Kidney capillary endothelial cell (primary cell): ENCODE results near the gene OR4A15.

Experiments
- DNase-seq: peaks from one replicate; pipeline ENCODE4 v3.0.0-alpha.2; 2018; ENCODE audit warnings: low spot score

OR4A15 gene

DNA sequence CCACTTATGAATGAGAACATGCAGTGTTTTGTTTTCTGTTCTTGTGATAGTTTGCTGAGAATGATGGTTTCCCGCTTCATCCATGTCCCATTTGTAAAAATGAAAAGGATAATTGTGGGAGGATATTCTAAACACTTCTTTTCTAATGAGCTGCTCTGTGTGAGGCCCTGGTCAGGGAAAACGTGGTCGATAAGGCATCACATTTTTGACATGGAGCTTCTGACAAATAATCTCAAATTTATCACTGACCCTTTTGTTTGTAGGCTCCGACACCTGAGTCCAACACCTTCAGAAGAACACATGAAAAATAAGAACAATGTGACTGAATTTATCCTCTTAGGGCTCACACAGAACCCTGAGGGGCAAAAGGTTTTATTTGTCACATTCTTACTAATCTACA, at the start of gene OR4A15:
Gene OR4A15 (plus strand): TSS at position 301 of the 400 bp plus-strand sequence. CDS start 0 bp downstream, at position 301.
- no peak for DNase-seq

DNA sequence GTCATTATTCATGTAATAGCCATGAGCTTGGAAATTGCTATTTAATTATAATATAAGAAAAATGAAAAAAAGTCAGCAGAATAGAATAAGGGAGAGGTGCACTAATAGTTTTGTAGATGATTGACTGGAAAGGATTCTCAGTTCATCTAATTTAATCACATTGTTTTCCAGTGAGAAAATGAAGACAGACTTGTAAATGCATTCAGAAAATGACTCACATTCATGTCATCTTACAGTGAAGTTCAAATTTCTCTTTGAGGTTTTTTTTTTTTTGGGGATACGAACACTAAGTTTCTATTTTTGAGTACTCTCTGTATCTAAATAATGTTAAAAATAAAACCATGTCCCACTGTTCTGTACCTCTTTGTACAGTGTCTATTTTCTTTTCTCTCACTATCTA, 43.3 kb upstream of the OR4A15 start:
- no peak for DNase-seq

- no peak for DNase-seq
These were observed 24.9 kb upstream of the OR4A15 start, which contains the start of gene OR4A16 for GRCh38 chr11:55342901-55343300. OR4A16 (plus strand) TSS chr11:55343201; CDS start chr11:55343201, 0 bp downstream.

DNA sequence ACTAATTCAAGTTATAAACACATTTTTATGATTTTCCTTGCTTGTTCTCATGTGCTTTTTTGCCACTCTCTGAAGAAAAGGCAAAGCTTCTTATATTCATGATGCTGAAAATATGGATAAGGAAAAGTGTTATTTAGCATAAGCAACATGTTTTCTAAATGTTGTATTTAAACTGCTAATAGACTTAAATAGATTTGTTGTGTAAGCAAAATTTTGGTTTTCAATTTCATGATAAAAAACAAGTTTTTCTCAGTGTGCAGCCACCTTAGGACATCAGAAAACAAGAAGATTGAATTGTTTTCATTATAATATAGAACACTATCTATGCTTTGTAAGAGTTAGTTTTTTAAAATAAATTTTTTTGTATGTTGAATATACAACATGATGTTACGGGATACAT, 22.5 kb upstream of the OR4A15 start:
- DNase-seq: no peak

DNA sequence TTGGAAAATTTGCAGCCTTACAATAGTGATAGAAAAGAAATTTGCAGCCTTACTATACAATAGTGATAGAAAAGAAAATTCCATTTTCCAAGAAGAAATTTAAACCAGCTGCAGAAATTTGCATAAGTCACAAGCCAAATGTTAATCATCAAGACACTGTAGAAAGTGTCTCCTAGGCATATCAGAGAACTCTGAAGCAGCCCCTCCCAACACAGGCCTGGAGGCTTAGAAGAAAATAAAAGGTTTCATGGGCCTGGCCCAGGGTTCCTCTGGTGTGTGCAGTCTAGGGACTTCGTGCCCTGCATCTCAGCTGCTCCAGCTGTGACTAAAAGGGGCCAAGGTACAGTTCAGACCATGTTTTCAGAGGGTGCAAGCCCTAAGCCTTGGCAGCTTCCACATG, 18.7 kb upstream of the OR4A15 start:
- no peak for DNase-seq

DNA sequence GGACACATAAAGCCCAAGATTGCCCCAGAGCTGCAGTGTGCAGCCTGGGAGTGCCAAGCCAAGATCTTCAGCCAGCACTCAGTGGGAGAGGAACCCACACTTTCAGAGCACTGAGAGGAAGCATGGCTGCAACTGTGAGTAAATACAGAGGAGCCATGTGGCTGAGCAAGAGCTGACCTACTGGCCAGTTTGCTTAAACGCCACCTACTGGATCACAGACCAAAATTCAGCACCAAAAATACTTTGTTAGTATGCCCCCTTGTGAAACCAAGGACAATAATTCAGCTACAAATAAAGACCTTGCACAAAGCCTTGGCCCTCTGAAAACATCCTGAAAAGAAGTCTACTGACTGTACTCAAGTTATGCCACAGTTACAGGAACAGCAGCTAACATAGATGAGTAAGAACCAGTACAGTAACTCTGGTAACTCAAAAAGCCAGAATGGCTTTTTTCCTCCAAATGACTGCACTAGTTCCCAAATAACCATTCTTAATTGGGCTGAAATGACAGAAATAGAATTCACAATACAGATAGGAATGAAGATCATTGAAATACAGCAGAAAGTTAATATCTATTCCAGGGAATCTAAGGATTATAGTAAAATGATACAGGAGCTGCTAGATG, 10.1 kb upstream of the OR4A15 start:
- DNase-seq: no peak

DNA sequence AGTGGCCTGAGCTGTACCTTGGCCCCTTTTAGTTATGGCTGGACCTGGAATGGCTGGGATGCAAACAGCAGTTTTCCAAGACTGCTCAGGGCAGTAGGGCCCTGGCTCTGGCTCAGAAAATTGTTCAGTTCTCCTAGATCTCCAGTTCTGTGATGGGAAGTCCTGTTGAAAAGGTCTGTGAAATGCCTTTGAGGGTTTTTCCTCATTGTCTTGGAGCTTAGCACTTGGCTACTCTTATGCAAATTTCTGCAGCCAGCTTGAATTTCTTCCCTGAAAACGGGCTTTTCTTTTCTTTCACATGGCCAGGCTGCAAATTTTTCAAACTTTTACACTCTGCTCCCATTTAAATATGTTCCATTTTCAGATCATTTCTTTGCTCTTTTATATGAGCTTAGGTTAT, 33.2 kb downstream of the OR4A15 start:
- DNase-seq: no peak
